Loucy (cell line): ENCODE data around the gene VPS37C.

ENCODE experiments used
- CTCF ChIP-seq: fragments of 200-600 bp; sonication (generic); conservative IDR thresholded peaks from 2 replicates; pipeline ENCODE4 v1.5.1; 2014; ENCODE audit warnings: mild to moderate bottlenecking, antibody characterized with exemption, low read length
- EZH2phosphoT487 ChIP-seq: fragments of 200-600 bp; IDR thresholded peaks from 2 replicates; pipeline ENCODE4 v1.6.1; 2018; ENCODE audit warnings: antibody characterized with exemption, mild to moderate bottlenecking, moderate library complexity, borderline replicate concordance

- TF ChIP-seq CTCF (no peak), EZH2phosphoT487 (no peak)
Observed at GRCh38 chr11:61109671-61110070, 51.6 kb downstream of the VPS37C start.
